ENCODE data around the gene CCDC102B. TPM values are rescaled to one million over a fixed set of nuclear protein-coding genes. Genes with fewer than 3 reads are reported as not detected.
A peak's percentile ranks its signal among the peaks of the same experiment; 100 is the strongest.
"Not testable (repeated sequence)": the region's sequence is repeated elsewhere in the genome, so short reads cannot be mapped to it uniquely, and the experiment has no call there.

CCDC102B gene
- total RNA-seq, 1 donor from 2014 or later, result 6.1 TPM

GRCh38 chr18:68865021-68865420 is 67.1 kb downstream of the CCDC102B start:
- no peaks in the 10 kb centered on the region for H3K4me1 ChIP-seq
- H3K9me3 ChIP-seq (replicated peaks), result no peaks in the 10 kb centered on the region
- no peaks in the 10 kb centered on the region for H3K27me3 ChIP-seq (ENCODE audit: low read depth)
- no peak for DNase-seq
- H3K36me3 ChIP-seq, result no peaks in the 10 kb centered on the region
- no peak overlapping the region for H3K4me3 ChIP-seq
- no peak overlapping the region for H3K27ac ChIP-seq (replicated peaks)
- no peak for TF ChIP-seq CTCF (IDR thresholded peaks at IDR 0.05; ENCODE audit: borderline replicate concordance)
- intact Hi-C loops (cut with micrococcal nuclease), result no loop called here

GRCh38 chr18:68865503-68865902 is 67.6 kb downstream of the CCDC102B start:
- no peak overlapping the region for H3K4me3 ChIP-seq
- H3K9me3 ChIP-seq (replicated peaks), result no peaks in the 10 kb centered on the region
- DNase-seq, result no peak
- H3K27me3 ChIP-seq (ENCODE audit: low read depth), result no peaks in the 10 kb centered on the region
- H3K27ac ChIP-seq (replicated peaks), result no peak overlapping the region
- H3K36me3 ChIP-seq, result no peaks in the 10 kb centered on the region
- H3K4me1 ChIP-seq, result no peaks in the 10 kb centered on the region
- no peak for TF ChIP-seq CTCF (IDR thresholded peaks at IDR 0.05; ENCODE audit: borderline replicate concordance)
- intact Hi-C loops (cut with micrococcal nuclease), result no loop called here

GRCh38 chr18:68873003-68873402 is 75.1 kb downstream of the CCDC102B start:
- TF ChIP-seq CTCF (IDR thresholded peaks at IDR 0.05; ENCODE audit: borderline replicate concordance), result no peak
- Histone ChIP-seq H3K27me3 (ENCODE audit: low read depth) (no peaks in the 10 kb centered on the region), H3K9me3 (replicated peaks) (no peaks in the 10 kb centered on the region), H3K27ac (replicated peaks) (no peak overlapping the region), H3K36me3 (no peaks in the 10 kb centered on the region), H3K4me3 (no peak overlapping the region), H3K4me1 (no peaks in the 10 kb centered on the region)
- intact Hi-C loops (cut with micrococcal nuclease), result no loop called here
- DNase-seq, result no peak

- Histone ChIP-seq H3K4me1 (no peaks in the 10 kb centered on the region), H3K27ac (replicated peaks) (no peak overlapping the region), H3K36me3 (peaks cover 4% of the 10 kb centered on the region), H3K27me3 (ENCODE audit: low read depth) (no peaks in the 10 kb centered on the region), H3K4me3 (no peak overlapping the region), H3K9me3 (replicated peaks) (no peaks in the 10 kb centered on the region)
- intact Hi-C loops (cut with micrococcal nuclease), result no loop called here
- no peak for DNase-seq
- no peak for TF ChIP-seq CTCF (IDR thresholded peaks at IDR 0.05; ENCODE audit: borderline replicate concordance)
These were observed 76.5 kb downstream of the CCDC102B start for GRCh38 chr18:68874361-68874760.

- H3K27ac ChIP-seq (replicated peaks); H3K27me3 ChIP-seq (ENCODE audit: low read depth); H3K4me3 ChIP-seq; intact Hi-C loops (cut with micrococcal nuclease); H3K36me3 ChIP-seq; H3K9me3 ChIP-seq (replicated peaks); H3K4me1 ChIP-seq: not testable (repeated sequence)
- peak; percentile 9 for DNase-seq
These were observed 82.1 kb downstream of the CCDC102B start for GRCh38 chr18:68879947-68880346.

GRCh38 chr18:68887410-68887809 is 89.5 kb downstream of the CCDC102B start:
- Histone ChIP-seq H3K4me3 (no peak overlapping the region), H3K36me3 (no peaks in the 10 kb centered on the region), H3K27me3 (ENCODE audit: low read depth) (no peaks in the 10 kb centered on the region), H3K9me3 (replicated peaks) (no peaks in the 10 kb centered on the region), H3K27ac (replicated peaks) (no peak overlapping the region), H3K4me1 (no peaks in the 10 kb centered on the region)
- TF ChIP-seq CTCF (IDR thresholded peaks at IDR 0.05; ENCODE audit: borderline replicate concordance), result no peak
- DNase-seq, result no peak
- intact Hi-C loops (cut with micrococcal nuclease), result no loop called here

Data from left ventricle myocardium inferior (tissue), 1 donor.